ENCODE results near the gene MCOLN3.
"Not testable (repeated sequence)": the region's sequence is repeated elsewhere in the genome, so short reads cannot be mapped to it uniquely, and the experiment has no call there.

The MCOLN3 gene

GRCh38 chr1:84991097-84991920 is 57.0 kb downstream of the MCOLN3 start:
- Histone ChIP-seq H3K79me2 (ENCODE audit: insufficient read depth, low read length) (no peaks in the 10 kb centered on the region), H3K9ac (ENCODE audit: low read depth, low read length, poor library complexity, severe bottlenecking) (no peak overlapping the region), H3K4me3 (ENCODE audit: low read length, poor library complexity, severe bottlenecking) (no peak overlapping the region)

GRCh38 chr1:84988588-84988987 is 59.7 kb downstream of the MCOLN3 start:
- TF ChIP-seq EZH2phosphoT487 (IDR thresholded peaks at IDR 0.05; ENCODE audit: borderline replicate concordance): no peak
- TF ChIP-seq CTCF (conservative IDR thresholded peaks at IDR 0.05; ENCODE audit: low read length): no peak
- H3K36me3 ChIP-seq (ENCODE audit: insufficient read depth, low read length): no peaks in the 10 kb centered on the region
- H3K27me3 ChIP-seq (ENCODE audit: insufficient read depth, low read length, poor library complexity, severe bottlenecking): no peaks in the 10 kb centered on the region
- H3K4me3 ChIP-seq (ENCODE audit: low read length, poor library complexity, severe bottlenecking): no peak overlapping the region
- peak overlapping the region; percentile 82 for H2AFZ ChIP-seq (ENCODE audit: low read length)
- no peaks in the 10 kb centered on the region for H3K9me2 ChIP-seq (replicated peaks; ENCODE audit: low read depth, low read length)
- no peaks in the 10 kb centered on the region for H4K20me1 ChIP-seq (ENCODE audit: insufficient read depth, low read length, poor library complexity, severe bottlenecking)
- H3F3A ChIP-seq (ENCODE audit: low read depth): no peaks in the 10 kb centered on the region
- H3K4me2 ChIP-seq (ENCODE audit: low read depth, low read length, poor library complexity, severe bottlenecking): peak overlapping the region; percentile 40
- no peaks in the 10 kb centered on the region for H3K79me2 ChIP-seq (ENCODE audit: insufficient read depth, low read length)
- peaks cover 9% of the 10 kb centered on the region for H3K4me1 ChIP-seq (ENCODE audit: insufficient read depth, low read length, poor library complexity, severe bottlenecking)
- no peak overlapping the region for H3K9ac ChIP-seq (ENCODE audit: low read depth, low read length, poor library complexity, severe bottlenecking)
- no peaks in the 10 kb centered on the region for H3K9me3 ChIP-seq (ENCODE audit: insufficient read depth, low read depth, low read length)

More at GRCh38 chr1:84991097-84991920, 57.0 kb downstream of the MCOLN3 start:
- Histone ChIP-seq H2AFZ (ENCODE audit: low read length) (no peak overlapping the region), H3K9me2 (replicated peaks; ENCODE audit: low read depth, low read length) (no peaks in the 10 kb centered on the region), H3K9me3 (ENCODE audit: insufficient read depth, low read depth, low read length) (no peaks in the 10 kb centered on the region), H3K4me2 (ENCODE audit: low read depth, low read length, poor library complexity, severe bottlenecking) (no peak overlapping the region), H4K20me1 (ENCODE audit: insufficient read depth, low read length, poor library complexity, severe bottlenecking) (no peaks in the 10 kb centered on the region), H3K4me1 (ENCODE audit: insufficient read depth, low read length, poor library complexity, severe bottlenecking) (peaks cover 9% of the 10 kb centered on the region), H3K36me3 (ENCODE audit: insufficient read depth, low read length) (no peaks in the 10 kb centered on the region), H3K27me3 (ENCODE audit: insufficient read depth, low read length, poor library complexity, severe bottlenecking) (no peaks in the 10 kb centered on the region), H3F3A (ENCODE audit: low read depth) (no peaks in the 10 kb centered on the region)
- TF ChIP-seq CTCF (conservative IDR thresholded peaks at IDR 0.05; ENCODE audit: low read length): no peak
- TF ChIP-seq EZH2phosphoT487 (IDR thresholded peaks at IDR 0.05; ENCODE audit: borderline replicate concordance): no peak

GRCh38 chr1:84986561-84986960 is 61.7 kb downstream of the MCOLN3 start:
- H4K20me1 ChIP-seq (ENCODE audit: insufficient read depth, low read length, poor library complexity, severe bottlenecking); H3K36me3 ChIP-seq (ENCODE audit: insufficient read depth, low read length); H3K4me3 ChIP-seq (ENCODE audit: low read length, poor library complexity, severe bottlenecking); H3F3A ChIP-seq (ENCODE audit: low read depth); H3K4me1 ChIP-seq (ENCODE audit: insufficient read depth, low read length, poor library complexity, severe bottlenecking); H2AFZ ChIP-seq (ENCODE audit: low read length); H3K9me3 ChIP-seq (ENCODE audit: insufficient read depth, low read depth, low read length); H3K4me2 ChIP-seq (ENCODE audit: low read depth, low read length, poor library complexity, severe bottlenecking); H3K27me3 ChIP-seq (ENCODE audit: insufficient read depth, low read length, poor library complexity, severe bottlenecking); H3K79me2 ChIP-seq (ENCODE audit: insufficient read depth, low read length); H3K9ac ChIP-seq (ENCODE audit: low read depth, low read length, poor library complexity, severe bottlenecking); H3K9me2 ChIP-seq (replicated peaks; ENCODE audit: low read depth, low read length): not testable (repeated sequence)

- H3K4me3 ChIP-seq (ENCODE audit: low read length, poor library complexity, severe bottlenecking): no peak overlapping the region
- TF ChIP-seq CTCF (conservative IDR thresholded peaks at IDR 0.05; ENCODE audit: low read length) (no peak), EZH2phosphoT487 (IDR thresholded peaks at IDR 0.05; ENCODE audit: borderline replicate concordance) (no peak)
- H3K79me2 ChIP-seq (ENCODE audit: insufficient read depth, low read length): no peaks in the 10 kb centered on the region
Observed at GRCh38 chr1:84985365-84985764, 62.9 kb downstream of the MCOLN3 start.

More at GRCh38 chr1:84985365-84985764, 62.9 kb downstream of the MCOLN3 start:
- Histone ChIP-seq H3K9me3 (ENCODE audit: insufficient read depth, low read depth, low read length) (no peaks in the 10 kb centered on the region), H3K4me1 (ENCODE audit: insufficient read depth, low read length, poor library complexity, severe bottlenecking) (peaks cover 9% of the 10 kb centered on the region), H3K36me3 (ENCODE audit: insufficient read depth, low read length) (no peaks in the 10 kb centered on the region), H2AFZ (ENCODE audit: low read length) (no peak overlapping the region), H3K9me2 (replicated peaks; ENCODE audit: low read depth, low read length) (no peaks in the 10 kb centered on the region), H3F3A (ENCODE audit: low read depth) (no peaks in the 10 kb centered on the region), H3K9ac (ENCODE audit: low read depth, low read length, poor library complexity, severe bottlenecking) (no peak overlapping the region), H4K20me1 (ENCODE audit: insufficient read depth, low read length, poor library complexity, severe bottlenecking) (no peaks in the 10 kb centered on the region), H3K4me2 (ENCODE audit: low read depth, low read length, poor library complexity, severe bottlenecking) (no peak overlapping the region), H3K27me3 (ENCODE audit: insufficient read depth, low read length, poor library complexity, severe bottlenecking) (no peaks in the 10 kb centered on the region)

Data from Loucy (cell line).